ENCODE results near the gene AHDC1. TPM values are rescaled to one million over a fixed set of nuclear protein-coding genes. Genes with fewer than 3 reads are reported as not detected.
A peak's percentile ranks its signal among the peaks of the same experiment; 100 is the strongest.

Gene AHDC1
- total RNA-seq, 1 donor from 2014 or later = 33.9 TPM

GRCh38 chr1:27536010-27536757 lies 67.8 kb downstream of the AHDC1 start:
- H3K27me3 Mint-ChIP-seq (ENCODE audit: insufficient read depth) = no peaks in the 10 kb centered on the region
- no peak for DNase-seq (ENCODE audit: low spot score)

DNA sequence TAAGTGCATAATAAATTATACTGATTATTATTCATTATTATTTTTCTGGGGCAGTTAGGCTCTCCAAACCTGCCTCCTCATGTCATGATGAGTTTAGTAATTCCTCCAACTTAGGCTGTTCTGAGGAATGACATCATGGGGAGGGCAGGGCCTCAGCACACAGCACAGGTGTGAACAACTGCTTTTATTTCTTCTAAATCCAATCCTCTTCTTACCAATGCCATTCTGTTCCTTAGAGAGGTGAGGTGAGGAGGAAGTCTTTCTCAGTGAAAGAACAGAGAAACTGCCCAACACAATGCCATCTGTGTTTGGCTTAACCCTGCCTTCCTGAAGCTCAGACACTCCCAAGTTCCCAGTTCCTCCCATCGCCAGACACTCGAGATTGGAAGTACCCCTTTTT lies 68.6 kb downstream of the AHDC1 start:
- intact Hi-C loops (cut with micrococcal nuclease) = no loop called here
- Mint-ChIP-seq H3K4me1 (ENCODE audit: low read depth) (peaks cover 15% of the 10 kb centered on the region), H3K27me3 (ENCODE audit: insufficient read depth) (no peaks in the 10 kb centered on the region), H3K27ac (no peak overlapping the region), H3K36me3 (ENCODE audit: low read depth) (peaks cover 17% of the 10 kb centered on the region), H3K4me3 (no peak overlapping the region), H3K9me3 (no peaks in the 10 kb centered on the region)
- DNase-seq (ENCODE audit: low spot score) = no peak

More at GRCh38 chr1:27536010-27536757, 67.8 kb downstream of the AHDC1 start:
- Mint-ChIP-seq H3K36me3 (ENCODE audit: low read depth) (peaks cover 20% of the 10 kb centered on the region), H3K4me3 (no peak overlapping the region), H3K27ac (no peak overlapping the region), H3K4me1 (ENCODE audit: low read depth) (peaks cover 15% of the 10 kb centered on the region), H3K9me3 (no peaks in the 10 kb centered on the region)
- intact Hi-C loops (cut with micrococcal nuclease) = no loop called here

DNA sequence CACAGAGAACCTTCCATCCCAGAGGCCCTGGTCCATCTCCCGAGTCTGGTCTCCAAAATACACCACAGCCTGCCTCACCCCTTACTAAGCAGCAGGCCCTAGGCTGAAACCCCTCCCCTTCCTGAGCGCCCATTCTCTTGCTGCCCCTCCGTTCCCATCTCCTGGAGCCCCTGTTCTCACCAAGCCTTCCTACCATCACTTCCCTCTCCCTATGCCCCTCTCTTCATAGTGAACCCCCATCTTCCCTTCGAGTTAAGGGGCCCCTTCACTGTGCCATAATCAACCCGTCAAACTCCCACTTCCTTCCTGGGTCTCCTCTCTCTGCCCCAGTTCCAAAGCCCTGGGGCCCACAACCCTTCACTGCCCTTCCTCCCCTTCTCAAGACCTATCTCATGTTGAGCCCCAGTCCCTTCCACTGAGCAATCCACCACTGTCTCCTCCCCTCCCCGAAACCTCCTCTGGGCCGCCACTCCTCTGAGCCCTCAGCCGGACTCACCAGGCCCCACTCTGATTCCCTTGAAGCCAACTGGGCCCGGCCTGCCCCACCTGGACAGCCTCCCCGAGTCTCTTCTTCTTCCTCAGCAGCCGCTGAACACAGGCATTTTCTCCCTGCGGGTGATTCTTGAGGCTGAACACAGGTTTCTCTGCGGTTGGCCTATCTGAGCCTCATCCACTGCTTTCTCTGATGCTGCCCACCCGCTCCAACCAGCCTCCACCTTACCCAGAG lies 71.8 kb downstream of the AHDC1 start:
- intact Hi-C loops (cut with micrococcal nuclease) = no loop called here
- H3K9me3 Mint-ChIP-seq = no peaks in the 10 kb centered on the region
- peaks cover 31% of the 10 kb centered on the region for H3K4me1 Mint-ChIP-seq (ENCODE audit: low read depth)
- H3K4me3 Mint-ChIP-seq = no peak overlapping the region
- peak overlapping the region; percentile 46 for H3K27ac Mint-ChIP-seq
- H3K27me3 Mint-ChIP-seq (ENCODE audit: insufficient read depth) = no peaks in the 10 kb centered on the region
- no peak for DNase-seq (ENCODE audit: low spot score)
- H3K36me3 Mint-ChIP-seq (ENCODE audit: low read depth) = peaks cover 14% of the 10 kb centered on the region

DNA sequence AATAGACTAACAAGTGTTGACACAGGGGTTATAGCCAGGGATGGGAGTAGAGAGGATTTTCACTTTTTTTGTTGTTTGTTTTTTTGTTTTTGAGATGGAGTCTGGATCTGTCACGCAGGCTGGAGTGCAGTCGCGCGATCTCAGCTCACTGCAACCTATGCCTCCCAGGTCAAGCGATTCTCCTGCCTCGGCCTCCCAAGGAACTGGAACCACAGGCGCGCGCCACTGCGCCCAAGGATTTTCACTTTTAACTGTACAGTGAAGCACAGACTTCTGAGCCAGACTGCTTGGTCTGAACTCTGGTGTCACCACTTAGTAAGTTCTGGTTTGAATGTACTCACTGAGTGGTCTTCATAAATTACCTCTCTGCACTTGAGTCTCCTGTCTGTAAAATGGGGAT lies 73.8 kb downstream of the AHDC1 start:
- no peaks in the 10 kb centered on the region for H3K27me3 Mint-ChIP-seq (ENCODE audit: insufficient read depth)
- no peaks in the 10 kb centered on the region for H3K9me3 Mint-ChIP-seq
- intact Hi-C loops (cut with micrococcal nuclease) = no loop called here
- peaks cover 12% of the 10 kb centered on the region for H3K36me3 Mint-ChIP-seq (ENCODE audit: low read depth)
- peak overlapping the region; percentile 15 for H3K4me3 Mint-ChIP-seq
- peaks cover 47% of the 10 kb centered on the region for H3K4me1 Mint-ChIP-seq (ENCODE audit: low read depth)
- H3K27ac Mint-ChIP-seq = no peak overlapping the region
- no peak for DNase-seq (ENCODE audit: low spot score)

DNA sequence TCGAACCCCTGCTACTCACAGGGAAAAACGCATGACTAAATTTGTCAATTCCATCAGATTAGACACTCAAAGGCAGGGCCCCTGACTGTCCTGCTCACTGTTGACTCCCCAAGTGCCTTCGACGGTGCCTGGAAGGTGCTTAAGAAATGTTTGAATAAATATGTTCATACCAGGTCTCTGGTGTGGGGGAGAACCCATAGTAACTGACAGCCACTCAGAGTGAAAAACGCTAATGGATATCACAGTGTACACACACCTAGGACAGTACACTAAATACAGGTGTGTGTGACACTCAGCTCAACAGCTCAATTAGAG lies 74.3 kb downstream of the AHDC1 start:
- peak overlapping the region; percentile 49 for H3K4me3 Mint-ChIP-seq
- no peak for DNase-seq (ENCODE audit: low spot score)
- no peaks in the 10 kb centered on the region for H3K27me3 Mint-ChIP-seq (ENCODE audit: insufficient read depth)
- peaks cover 52% of the 10 kb centered on the region for H3K4me1 Mint-ChIP-seq (ENCODE audit: low read depth)
- H3K36me3 Mint-ChIP-seq (ENCODE audit: low read depth) = peaks cover 12% of the 10 kb centered on the region
- no peaks in the 10 kb centered on the region for H3K9me3 Mint-ChIP-seq
- H3K27ac Mint-ChIP-seq = no peak overlapping the region
- intact Hi-C loops (cut with micrococcal nuclease) = no loop called here

DNA sequence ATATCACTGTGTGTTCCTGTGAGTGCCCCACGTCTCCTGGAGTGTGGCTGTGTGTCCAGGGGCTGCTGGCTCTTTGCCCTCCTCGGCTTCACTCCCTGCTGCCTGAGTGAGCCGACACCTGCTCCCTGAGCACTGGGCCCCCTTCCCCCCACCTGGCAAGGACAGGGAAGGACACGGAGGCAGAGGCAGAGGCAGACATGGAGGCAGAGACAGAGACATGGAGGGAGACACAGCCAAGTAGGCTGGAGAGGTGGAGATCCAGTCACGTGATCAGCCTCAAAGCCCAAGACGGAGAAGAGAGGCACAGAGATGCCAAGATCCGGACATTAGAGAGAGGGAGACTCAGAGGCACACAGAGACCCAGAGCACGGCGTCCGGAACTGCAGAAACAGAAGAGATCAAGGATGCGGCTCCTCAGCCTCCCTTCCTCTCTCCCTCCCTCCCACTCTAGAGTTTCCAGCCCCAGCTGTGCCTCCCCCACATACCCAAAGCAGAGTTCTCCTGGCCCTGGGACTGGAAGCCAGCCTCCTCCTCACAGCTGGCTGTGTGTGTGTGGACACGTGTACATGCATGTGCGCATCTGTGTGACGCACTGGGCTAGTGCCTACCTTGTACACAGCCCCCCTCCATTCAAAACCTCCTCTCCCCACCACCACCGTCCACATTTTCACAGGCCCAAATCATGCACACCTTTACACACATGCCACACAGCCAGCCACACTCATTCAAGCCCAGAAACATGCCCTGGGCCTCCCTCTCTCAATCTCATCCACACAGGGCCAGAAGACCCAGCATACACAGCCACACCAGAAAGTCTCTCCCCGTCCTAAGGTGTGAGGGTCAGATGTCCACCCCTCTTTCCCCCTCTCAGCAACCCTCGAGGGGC lies 74.9 kb downstream of the AHDC1 start:
- intact Hi-C loops (cut with micrococcal nuclease) = no loop called here
- H3K4me3 Mint-ChIP-seq = peak overlapping the region; percentile 49

GRCh38 chr1:27527890-27528817 lies 75.8 kb downstream of the AHDC1 start:
- Mint-ChIP-seq H3K4me1 (ENCODE audit: low read depth) (peaks cover 65% of the 10 kb centered on the region), H3K36me3 (ENCODE audit: low read depth) (peaks cover 6% of the 10 kb centered on the region), H3K27me3 (ENCODE audit: insufficient read depth) (no peaks in the 10 kb centered on the region), H3K9me3 (no peaks in the 10 kb centered on the region), H3K27ac (peak overlapping the region; percentile 5), H3K4me3 (peak overlapping the region; percentile 52)
- DNase-seq (ENCODE audit: low spot score) = no peak
- intact Hi-C loops (cut with micrococcal nuclease) = no loop called here

More for the DNA sequence above, 74.9 kb downstream of the AHDC1 start:
- Mint-ChIP-seq H3K4me1 (ENCODE audit: low read depth) (peaks cover 58% of the 10 kb centered on the region), H3K36me3 (ENCODE audit: low read depth) (peaks cover 12% of the 10 kb centered on the region), H3K27ac (peak overlapping the region; percentile 5), H3K27me3 (ENCODE audit: insufficient read depth) (no peaks in the 10 kb centered on the region), H3K9me3 (no peaks in the 10 kb centered on the region)
- no peak for DNase-seq (ENCODE audit: low spot score)

- DNase-seq (ENCODE audit: low spot score) = no peak
- intact Hi-C loops (cut with micrococcal nuclease) = no loop called here
- peaks cover 2% of the 10 kb centered on the region for H3K36me3 Mint-ChIP-seq (ENCODE audit: low read depth)
- H3K27me3 Mint-ChIP-seq (ENCODE audit: insufficient read depth) = no peaks in the 10 kb centered on the region
- no peaks in the 10 kb centered on the region for H3K9me3 Mint-ChIP-seq
- H3K4me3 Mint-ChIP-seq = no peak overlapping the region
- peaks cover 65% of the 10 kb centered on the region for H3K4me1 Mint-ChIP-seq (ENCODE audit: low read depth)
- no peak overlapping the region for H3K27ac Mint-ChIP-seq
These were observed 76.6 kb downstream of the AHDC1 start for GRCh38 chr1:27527223-27527889.

DNA sequence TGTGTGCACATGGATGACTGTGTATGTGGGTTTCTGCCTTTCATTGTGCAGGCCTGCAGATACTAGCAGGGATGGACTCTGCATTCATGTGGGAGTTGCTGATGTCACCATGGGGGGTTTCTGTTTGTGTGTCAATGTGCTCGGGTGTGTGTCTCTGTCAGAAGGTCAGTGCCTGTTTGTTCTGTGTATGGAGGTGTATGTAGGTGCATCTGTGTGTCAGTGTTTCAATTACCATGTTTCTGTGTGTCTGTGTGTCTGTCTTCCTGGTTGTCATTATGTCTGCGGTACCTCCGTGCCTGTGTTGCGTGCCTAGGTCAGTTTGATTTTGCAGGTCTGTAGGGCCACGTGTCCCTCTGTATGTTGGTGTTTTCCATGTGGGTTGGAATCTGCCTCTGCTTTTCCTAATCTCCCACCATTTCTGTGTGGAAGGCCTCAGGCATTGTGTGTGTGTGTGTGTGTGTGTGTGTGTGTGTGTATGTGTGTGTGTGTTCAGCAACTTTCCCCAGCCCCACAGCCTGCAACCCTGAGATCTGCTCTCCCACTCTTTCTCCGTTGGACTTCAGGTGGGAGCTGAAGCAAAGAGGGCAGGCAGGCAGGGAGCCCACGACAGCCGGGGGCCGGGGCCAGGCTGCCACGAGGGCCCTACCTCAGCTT lies 77.2 kb downstream of the AHDC1 start:
- Mint-ChIP-seq H3K4me3 (peak overlapping the region; percentile 57), H3K4me1 (ENCODE audit: low read depth) (peaks cover 66% of the 10 kb centered on the region), H3K27ac (peak overlapping the region; percentile 74), H3K9me3 (no peaks in the 10 kb centered on the region), H3K36me3 (ENCODE audit: low read depth) (peaks cover 2% of the 10 kb centered on the region), H3K27me3 (ENCODE audit: insufficient read depth) (no peaks in the 10 kb centered on the region)
- intact Hi-C loops (cut with micrococcal nuclease) = no loop called here
- DNase-seq (ENCODE audit: low spot score) = no peak

GRCh38 chr1:27525296-27526272 lies 78.4 kb downstream of the AHDC1 start:
- peak overlapping the region; percentile 57 for H3K4me3 Mint-ChIP-seq
- intact Hi-C loops (cut with micrococcal nuclease) = no loop called here
- DNase-seq (ENCODE audit: low spot score) = peak; percentile 53
- peaks cover 74% of the 10 kb centered on the region for H3K4me1 Mint-ChIP-seq (ENCODE audit: low read depth)
- H3K9me3 Mint-ChIP-seq = no peaks in the 10 kb centered on the region
- no peaks in the 10 kb centered on the region for H3K27me3 Mint-ChIP-seq (ENCODE audit: insufficient read depth)
- H3K27ac Mint-ChIP-seq = peak overlapping the region; percentile 74
- peaks cover 2% of the 10 kb centered on the region for H3K36me3 Mint-ChIP-seq (ENCODE audit: low read depth)

Data from activated T-helper 1 cell treated with anti-CD3 and anti-CD28 coated beads, Interleukin-12 subunit alpha, Interleukin-12 subunit beta, Interleukin-2, Interleukin-4 antibody, amounts not matched to agents 30 ng/mL and 10 ng/mL and 1 ng/mL, durations not matched to agents 14 hours and 24 hours and 36 hours (primary cell).